ENCODE data around the gene HERC2.
"Not testable (repeated sequence)": the region's sequence is repeated elsewhere in the genome, so short reads cannot be mapped to it uniquely, and the experiment has no call there.

DNA sequence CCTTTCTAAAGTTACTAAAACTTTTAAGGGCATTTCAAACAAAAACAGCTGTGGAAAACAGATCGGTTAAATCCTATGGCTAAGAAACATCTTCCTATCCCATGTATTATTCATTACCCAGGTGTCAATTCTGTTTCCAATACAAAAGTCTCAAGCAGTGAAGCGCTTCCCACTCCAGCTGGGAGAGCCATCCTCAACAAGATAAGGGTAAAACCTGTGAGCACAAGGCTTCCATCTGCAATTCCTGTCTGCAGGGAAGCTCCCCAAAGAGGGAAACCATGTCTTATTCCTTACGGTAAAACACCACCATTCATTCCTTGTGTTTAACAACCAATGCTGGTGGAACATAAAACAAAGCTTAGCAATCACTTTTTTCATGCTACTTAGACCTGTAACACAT lies 3.2 kb downstream of the HERC2 start:
- not testable (repeated sequence) for TF ChIP-seq JUND (IDR thresholded peaks at IDR 0.05); TAF1 (IDR thresholded peaks at IDR 0.05; ENCODE audit: borderline replicate concordance, low read depth, low read length); EP300 (IDR thresholded peaks at IDR 0.05; ENCODE audit: borderline replicate concordance in 1 of 2, low read depth in 1 of 2, low read length in 1 of 2); GABPA (IDR thresholded peaks at IDR 0.05; ENCODE audit: low read depth); NFIC (IDR thresholded peaks at IDR 0.05; ENCODE audit: borderline replicate concordance); YY1 (IDR thresholded peaks at IDR 0.05; ENCODE audit: low read depth)
- TF ChIP-seq, protein P1, sequence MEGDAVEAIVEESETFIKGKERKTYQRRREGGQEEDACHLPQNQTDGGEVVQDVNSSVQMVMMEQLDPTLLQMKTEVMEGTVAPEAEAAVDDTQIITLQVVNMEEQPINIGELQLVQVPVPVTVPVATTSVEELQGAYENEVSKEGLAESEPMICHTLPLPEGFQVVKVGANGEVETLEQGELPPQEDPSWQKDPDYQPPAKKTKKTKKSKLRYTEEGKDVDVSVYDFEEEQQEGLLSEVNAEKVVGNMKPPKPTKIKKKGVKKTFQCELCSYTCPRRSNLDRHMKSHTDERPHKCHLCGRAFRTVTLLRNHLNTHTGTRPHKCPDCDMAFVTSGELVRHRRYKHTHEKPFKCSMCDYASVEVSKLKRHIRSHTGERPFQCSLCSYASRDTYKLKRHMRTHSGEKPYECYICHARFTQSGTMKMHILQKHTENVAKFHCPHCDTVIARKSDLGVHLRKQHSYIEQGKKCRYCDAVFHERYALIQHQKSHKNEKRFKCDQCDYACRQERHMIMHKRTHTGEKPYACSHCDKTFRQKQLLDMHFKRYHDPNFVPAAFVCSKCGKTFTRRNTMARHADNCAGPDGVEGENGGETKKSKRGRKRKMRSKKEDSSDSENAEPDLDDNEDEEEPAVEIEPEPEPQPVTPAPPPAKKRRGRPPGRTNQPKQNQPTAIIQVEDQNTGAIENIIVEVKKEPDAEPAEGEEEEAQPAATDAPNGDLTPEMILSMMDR (IDR thresholded peaks at IDR 0.05) = not testable (repeated sequence)
- TF ChIP-seq, protein P2, sequence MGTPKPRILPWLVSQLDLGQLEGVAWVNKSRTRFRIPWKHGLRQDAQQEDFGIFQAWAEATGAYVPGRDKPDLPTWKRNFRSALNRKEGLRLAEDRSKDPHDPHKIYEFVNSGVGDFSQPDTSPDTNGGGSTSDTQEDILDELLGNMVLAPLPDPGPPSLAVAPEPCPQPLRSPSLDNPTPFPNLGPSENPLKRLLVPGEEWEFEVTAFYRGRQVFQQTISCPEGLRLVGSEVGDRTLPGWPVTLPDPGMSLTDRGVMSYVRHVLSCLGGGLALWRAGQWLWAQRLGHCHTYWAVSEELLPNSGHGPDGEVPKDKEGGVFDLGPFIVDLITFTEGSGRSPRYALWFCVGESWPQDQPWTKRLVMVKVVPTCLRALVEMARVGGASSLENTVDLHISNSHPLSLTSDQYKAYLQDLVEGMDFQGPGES (IDR thresholded peaks at IDR 0.05; ENCODE audit: low read depth, low read length) = not testable (repeated sequence)
- TF ChIP-seq, protein P3, sequence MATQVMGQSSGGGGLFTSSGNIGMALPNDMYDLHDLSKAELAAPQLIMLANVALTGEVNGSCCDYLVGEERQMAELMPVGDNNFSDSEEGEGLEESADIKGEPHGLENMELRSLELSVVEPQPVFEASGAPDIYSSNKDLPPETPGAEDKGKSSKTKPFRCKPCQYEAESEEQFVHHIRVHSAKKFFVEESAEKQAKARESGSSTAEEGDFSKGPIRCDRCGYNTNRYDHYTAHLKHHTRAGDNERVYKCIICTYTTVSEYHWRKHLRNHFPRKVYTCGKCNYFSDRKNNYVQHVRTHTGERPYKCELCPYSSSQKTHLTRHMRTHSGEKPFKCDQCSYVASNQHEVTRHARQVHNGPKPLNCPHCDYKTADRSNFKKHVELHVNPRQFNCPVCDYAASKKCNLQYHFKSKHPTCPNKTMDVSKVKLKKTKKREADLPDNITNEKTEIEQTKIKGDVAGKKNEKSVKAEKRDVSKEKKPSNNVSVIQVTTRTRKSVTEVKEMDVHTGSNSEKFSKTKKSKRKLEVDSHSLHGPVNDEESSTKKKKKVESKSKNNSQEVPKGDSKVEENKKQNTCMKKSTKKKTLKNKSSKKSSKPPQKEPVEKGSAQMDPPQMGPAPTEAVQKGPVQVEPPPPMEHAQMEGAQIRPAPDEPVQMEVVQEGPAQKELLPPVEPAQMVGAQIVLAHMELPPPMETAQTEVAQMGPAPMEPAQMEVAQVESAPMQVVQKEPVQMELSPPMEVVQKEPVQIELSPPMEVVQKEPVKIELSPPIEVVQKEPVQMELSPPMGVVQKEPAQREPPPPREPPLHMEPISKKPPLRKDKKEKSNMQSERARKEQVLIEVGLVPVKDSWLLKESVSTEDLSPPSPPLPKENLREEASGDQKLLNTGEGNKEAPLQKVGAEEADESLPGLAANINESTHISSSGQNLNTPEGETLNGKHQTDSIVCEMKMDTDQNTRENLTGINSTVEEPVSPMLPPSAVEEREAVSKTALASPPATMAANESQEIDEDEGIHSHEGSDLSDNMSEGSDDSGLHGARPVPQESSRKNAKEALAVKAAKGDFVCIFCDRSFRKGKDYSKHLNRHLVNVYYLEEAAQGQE (IDR thresholded peaks at IDR 0.05; ENCODE audit: low read depth, low read length) = not testable (repeated sequence)
- TF ChIP-seq, protein P4, sequence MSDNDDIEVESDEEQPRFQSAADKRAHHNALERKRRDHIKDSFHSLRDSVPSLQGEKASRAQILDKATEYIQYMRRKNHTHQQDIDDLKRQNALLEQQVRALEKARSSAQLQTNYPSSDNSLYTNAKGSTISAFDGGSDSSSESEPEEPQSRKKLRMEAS (IDR thresholded peaks at IDR 0.05; ENCODE audit: low read depth) = not testable (repeated sequence)
- TF ChIP-seq, protein P5, sequence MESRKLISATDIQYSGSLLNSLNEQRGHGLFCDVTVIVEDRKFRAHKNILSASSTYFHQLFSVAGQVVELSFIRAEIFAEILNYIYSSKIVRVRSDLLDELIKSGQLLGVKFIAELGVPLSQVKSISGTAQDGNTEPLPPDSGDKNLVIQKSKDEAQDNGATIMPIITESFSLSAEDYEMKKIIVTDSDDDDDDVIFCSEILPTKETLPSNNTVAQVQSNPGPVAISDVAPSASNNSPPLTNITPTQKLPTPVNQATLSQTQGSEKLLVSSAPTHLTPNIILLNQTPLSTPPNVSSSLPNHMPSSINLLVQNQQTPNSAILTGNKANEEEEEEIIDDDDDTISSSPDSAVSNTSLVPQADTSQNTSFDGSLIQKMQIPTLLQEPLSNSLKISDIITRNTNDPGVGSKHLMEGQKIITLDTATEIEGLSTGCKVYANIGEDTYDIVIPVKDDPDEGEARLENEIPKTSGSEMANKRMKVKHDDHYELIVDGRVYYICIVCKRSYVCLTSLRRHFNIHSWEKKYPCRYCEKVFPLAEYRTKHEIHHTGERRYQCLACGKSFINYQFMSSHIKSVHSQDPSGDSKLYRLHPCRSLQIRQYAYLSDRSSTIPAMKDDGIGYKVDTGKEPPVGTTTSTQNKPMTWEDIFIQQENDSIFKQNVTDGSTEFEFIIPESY (IDR thresholded peaks at IDR 0.05; ENCODE audit: borderline replicate concordance, low read depth) = not testable (repeated sequence)

Data from SK-N-SH (cell line).